Measurements from ENCODE around the gene MAST1.
"Not testable (repeated sequence)": the region's sequence is repeated elsewhere in the genome, so short reads cannot be mapped to it uniquely, and the experiment has no call there.

MAST1 gene

DNA sequence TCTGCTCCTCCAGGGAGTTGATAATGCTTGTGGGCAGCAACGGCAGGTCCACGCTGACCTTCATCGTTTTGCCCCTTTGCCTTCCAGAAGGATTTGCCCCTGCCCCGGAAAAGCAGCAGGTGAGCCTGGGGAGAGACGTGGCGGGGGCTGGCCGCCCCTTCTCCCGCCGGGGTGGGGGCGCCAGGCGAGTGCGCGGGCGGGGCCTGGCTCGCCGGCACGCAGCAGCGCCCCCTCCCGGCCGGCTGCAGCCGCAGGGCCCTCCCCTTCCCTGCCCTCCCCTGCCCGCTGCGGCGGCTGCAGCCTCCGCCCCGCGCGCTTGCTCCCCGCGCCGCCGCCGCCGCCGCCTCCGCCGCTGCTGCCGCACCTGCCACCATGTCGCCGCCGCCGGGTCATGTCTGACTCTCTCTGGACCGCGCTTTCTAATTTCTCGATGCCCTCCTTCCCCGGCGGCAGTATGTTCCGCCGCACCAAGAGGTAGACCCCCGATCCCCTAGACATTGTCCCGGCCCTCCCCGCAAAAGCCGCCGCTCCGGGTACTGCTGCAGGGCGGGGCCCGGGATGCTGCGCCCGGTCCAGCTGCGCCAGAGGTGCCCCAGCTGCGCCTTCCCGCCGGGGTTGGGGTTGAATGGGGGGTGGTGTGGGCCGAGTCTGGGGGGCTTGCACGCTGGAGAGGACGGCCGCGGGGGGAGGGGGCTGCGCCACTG lies at the start of gene MAST1:
Gene MAST1 (plus strand): TSS at position 334 of the 704 bp plus-strand sequence. CDS start 58 bp downstream, at position 392.
- DNase-seq (ENCODE audit: low read depth in 3 of 3): peak in 1 of 3 donors; percentile 58

DNA sequence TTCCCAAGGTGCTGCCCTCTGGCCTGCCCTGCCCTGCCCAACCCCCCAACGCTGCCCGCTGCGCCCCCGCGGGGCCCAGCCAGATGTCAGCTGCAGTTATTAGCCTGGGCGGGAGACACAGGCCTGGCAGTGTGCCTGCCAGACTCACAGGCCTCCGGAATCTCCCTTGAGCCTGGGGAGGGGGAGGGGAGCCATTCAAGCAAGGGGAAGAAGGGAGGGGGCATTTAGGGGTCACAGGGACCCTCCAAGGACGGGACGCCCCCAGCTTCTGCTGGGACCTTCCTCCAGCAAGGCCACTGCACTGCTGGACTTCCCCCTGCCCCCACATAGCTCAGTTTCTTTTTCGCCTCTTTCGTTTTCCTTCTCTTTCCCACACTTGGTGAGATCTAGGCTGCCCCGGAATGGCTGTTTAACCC lies 49.6 kb upstream of the MAST1 start:
- DNase-seq (ENCODE audit: low read depth in 3 of 3): no peak

DNA sequence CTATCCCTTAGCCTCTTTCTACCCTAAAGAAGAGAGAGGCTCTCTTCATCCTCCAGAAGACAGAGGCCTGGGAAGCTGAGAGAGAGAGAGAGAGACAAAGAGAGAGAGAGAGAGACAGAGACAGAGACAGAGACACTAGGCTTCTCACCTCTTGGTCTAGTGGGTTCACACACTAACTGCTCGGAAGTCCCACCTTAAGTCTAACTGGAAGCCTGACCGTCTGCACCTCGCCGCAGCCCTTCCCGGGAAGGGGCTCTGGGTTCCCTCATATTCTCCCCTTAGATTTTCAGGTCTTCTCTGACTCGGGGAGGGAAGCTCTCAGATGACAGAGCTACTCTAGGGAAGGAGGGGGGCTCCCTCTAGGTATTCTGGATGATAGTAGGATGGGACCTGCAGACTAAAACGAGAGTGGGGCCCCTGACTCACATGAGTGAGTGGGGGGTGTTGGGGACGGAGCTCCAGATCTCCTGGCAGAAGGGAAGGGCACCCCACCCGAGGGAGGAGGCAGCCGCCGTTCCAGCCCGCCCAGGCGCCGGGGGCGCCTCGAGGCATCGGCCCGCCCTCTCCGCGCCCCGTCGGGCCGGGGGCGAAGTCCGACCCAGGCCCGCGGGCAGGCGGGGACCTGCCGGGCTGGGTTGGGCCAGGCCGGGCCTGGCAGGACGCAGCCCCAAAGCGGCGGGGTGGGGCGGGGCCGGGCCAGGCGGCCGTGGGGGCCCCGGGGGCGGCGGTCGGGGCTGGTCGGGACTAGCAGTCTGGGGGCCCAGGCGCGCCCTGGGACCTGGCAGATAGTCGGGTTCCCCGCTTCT lies 49.0 kb upstream of the MAST1 start:
- no peak for DNase-seq (ENCODE audit: low read depth in 3 of 3)

DNA sequence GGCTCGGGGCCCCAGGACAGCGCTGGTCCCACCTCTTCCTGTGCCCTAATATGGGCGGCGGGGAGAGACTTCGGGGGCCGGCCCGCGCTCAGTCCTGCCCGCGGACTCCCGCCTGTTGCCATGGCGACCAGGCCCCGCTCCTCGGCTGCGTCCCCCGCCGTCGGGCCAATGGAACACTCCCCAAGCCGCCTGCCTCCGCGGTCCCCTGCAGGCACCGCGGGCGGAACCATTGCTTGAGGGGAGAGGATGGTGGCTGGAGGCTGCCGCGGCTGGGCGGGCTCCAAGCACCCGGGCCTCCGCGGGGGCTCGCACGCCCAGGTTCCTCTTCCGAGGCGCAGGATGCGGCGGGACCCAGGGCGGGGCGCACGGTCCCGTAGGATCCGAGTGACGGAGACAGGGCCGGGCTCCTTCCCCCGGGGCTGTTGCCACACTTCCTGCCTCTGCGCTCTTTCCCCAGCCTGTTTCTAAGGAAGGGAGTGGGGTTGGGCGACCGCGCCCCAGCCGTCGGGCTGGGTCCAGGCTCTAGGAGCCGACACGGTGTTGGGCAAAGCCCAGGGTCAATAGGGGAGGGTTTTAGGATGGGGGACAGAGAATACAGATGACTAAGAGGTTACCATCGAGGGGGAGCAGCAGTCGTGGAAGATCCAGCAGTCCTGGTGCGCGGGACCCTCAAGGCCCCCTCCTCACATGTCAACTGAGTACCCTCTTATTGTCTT lies 48.3 kb upstream of the MAST1 start:
- peak; percentile 94 to 97 (median 96) for DNase-seq (ENCODE audit: low read depth in 3 of 3)

DNA sequence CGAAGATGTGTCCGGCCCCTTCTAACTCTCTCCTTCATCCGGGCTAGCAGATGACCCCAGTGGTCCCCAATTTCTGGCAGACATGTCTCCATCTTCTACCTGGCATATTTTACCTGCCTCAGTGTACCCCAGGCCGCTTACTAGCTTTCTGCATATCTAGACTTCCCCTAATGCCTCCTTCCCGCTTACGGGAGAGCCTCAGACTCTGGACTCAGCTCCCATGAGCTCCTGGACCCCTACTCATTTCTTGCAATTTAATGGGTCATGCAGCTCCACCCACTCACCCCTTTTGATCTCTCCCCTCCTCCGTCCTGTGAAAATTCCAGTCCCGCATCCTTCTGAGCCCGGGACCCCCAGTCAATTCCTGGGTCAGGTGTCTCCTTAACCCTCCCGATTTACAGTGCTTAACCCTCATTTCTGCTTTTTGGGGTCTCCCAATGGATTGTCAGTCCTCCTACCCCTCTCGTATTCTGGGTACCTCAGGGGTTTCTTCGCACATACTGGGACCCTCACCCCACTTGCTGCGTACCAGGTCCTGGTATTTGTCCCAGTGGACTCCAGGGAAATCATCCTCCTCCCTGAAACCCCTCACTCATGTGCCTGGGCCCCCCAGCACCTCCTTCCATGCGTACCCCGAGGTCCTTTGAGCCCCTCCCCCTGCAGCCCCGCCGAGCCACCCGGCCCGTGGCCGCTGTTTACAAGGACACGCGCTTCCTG lies 47.5 kb upstream of the MAST1 start:
- DNase-seq (ENCODE audit: low read depth in 3 of 3): no peak

DNA sequence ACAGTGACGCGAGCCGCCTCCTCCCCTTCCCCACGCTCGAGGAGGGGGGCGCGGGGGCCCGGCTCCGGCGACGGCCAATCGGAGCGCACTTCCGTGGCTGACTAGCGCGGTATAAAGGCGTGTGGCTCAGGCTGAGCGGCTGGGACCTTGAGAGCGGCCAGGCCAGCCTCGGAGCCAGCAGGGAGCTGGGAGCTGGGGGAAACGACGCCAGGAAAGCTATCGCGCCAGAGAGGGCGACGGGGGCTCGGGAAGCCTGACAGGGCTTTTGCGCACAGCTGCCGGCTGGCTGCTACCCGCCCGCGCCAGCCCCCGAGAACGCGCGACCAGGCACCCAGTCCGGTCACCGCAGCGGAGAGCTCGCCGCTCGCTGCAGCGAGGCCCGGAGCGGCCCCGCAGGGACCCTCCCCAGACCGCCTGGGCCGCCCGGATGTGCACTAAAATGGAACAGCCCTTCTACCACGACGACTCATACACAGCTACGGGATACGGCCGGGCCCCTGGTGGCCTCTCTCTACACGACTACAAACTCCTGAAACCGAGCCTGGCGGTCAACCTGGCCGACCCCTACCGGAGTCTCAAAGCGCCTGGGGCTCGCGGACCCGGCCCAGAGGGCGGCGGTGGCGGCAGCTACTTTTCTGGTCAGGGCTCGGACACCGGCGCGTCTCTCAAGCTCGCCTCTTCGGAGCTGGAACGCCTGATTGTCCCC lies 46.8 kb upstream of the MAST1 start, which contains the start of gene JUNB:
Gene JUNB (plus strand): TSS at position 142 of the 706 bp plus-strand sequence. CDS start 286 bp downstream, at position 428.
- DNase-seq (ENCODE audit: low read depth in 3 of 3): peak; percentile 94 to 96 (median 96)

DNA sequence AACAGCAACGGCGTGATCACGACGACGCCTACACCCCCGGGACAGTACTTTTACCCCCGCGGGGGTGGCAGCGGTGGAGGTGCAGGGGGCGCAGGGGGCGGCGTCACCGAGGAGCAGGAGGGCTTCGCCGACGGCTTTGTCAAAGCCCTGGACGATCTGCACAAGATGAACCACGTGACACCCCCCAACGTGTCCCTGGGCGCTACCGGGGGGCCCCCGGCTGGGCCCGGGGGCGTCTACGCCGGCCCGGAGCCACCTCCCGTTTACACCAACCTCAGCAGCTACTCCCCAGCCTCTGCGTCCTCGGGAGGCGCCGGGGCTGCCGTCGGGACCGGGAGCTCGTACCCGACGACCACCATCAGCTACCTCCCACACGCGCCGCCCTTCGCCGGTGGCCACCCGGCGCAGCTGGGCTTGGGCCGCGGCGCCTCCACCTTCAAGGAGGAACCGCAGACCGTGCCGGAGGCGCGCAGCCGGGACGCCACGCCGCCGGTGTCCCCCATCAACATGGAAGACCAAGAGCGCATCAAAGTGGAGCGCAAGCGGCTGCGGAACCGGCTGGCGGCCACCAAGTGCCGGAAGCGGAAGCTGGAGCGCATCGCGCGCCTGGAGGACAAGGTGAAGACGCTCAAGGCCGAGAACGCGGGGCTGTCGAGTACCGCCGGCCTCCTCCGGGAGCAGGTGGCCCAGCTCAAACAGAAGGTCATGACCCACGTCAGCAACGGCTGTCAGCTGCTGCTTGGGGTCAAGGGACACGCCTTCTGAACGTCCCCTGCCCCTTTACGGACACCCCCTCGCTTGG lies 46.1 kb upstream of the MAST1 start:
- peak in 1 of 3 donors; percentile 71 for DNase-seq (ENCODE audit: low read depth in 3 of 3)

DNA sequence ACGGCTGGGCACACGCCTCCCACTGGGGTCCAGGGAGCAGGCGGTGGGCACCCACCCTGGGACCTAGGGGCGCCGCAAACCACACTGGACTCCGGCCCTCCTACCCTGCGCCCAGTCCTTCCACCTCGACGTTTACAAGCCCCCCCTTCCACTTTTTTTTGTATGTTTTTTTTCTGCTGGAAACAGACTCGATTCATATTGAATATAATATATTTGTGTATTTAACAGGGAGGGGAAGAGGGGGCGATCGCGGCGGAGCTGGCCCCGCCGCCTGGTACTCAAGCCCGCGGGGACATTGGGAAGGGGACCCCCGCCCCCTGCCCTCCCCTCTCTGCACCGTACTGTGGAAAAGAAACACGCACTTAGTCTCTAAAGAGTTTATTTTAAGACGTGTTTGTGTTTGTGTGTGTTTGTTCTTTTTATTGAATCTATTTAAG lies 45.4 kb upstream of the MAST1 start:
- no peak for DNase-seq (ENCODE audit: low read depth in 3 of 3)

DNA sequence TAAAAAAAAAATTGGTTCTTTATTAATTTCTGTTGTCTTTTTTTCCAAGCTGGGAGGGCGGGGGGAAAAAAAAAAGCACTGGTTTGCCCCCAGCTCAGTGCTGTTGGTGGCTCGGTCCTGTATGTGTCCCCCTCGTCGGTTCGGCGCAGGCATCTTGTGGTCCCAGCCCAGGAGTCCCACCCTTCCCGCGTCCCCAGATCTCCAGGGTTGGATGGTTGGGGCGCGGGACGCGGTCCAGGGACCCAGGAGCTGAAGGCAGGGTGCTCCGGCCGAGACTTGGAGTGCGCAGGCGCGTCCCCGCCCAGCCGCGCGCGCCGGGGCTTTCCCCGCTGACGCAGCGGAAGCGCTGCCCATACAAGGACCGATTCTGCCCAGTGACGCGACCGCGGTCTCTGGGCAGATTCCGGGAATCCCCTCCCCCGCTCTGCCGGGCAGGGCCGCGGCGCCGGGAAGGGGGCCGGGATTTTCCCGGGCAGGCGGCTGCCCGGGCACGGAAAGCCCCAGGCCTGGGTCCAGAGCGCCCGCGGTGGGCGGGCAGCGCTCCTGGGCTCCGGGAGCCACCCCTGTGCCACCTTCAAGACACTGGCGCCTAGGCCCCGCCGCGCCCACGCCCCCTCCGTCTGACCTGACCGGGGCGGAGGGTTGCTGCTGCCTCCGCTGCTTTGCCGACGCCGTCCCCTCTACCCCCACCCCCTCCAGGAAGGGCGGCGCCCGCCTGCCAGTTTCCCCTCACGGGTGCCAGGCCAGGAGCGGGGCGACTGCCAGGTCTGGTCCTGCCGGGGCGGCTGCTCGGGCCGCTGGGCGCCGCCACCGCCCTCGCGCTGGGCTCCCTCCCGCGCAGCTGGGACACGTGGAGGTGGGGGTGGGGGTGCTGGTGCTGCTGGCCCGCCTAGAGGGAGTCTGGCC lies 44.8 kb upstream of the MAST1 start:
- peak; percentile 86 to 92 (median 87) for DNase-seq (ENCODE audit: low read depth in 3 of 3)

DNA sequence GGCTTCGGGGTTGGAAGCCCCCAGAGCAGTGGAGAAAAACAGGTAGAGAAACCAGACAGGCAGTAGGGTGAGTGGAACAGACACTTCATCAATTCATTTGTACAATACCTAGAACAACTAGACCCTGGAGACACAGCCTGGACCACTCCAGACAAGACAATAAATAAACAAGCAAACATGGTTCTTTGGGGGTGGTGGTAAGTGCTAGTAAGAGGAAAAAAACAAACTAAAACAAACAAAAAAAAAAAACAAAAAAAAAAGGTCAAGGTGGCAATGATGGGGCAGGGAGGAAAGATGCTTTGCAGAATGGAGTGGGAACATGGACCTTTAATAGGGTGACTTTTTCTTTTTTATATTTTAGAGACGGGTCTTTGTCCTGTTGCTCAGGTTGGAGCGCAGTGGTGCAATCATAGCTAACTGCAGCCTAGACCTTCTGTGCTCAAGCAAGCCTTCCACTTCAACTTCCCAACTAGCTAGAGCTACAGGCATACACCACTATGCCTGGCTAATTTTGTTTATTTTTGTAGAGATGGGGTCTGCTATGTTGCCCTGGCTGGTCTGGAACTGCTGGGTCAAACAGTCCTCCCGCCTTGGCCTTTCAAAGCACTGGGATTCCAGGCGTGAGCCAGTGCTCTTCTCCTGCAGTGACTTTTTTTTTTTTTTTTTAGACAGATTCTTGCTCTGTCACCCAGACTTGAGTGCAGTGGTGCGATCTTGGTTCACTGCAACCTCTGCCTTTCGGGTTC lies 43.9 kb upstream of the MAST1 start:
- no peak for DNase-seq (ENCODE audit: low read depth in 3 of 3)

DNA sequence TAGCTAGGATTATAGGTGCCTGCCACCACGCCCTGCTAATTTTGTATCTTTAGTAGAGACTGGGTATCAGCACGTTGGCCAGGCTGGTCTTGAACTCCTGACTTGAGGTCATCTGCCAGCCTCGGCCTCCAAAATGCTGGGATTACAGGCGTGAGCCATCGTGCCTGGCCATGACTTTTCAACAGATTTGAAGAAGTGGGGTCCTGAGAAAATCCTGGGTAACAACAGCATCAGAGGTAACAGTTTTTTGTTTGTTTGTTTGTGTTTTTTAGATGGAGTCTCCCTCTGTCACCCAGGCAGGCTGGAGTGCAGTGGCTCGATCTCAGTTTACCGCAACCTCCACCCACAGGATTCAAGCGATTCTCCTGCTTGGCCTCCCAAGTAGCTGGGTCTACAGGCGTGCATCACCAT lies 43.3 kb upstream of the MAST1 start:
- DNase-seq (ENCODE audit: low read depth in 3 of 3): no peak

DNA sequence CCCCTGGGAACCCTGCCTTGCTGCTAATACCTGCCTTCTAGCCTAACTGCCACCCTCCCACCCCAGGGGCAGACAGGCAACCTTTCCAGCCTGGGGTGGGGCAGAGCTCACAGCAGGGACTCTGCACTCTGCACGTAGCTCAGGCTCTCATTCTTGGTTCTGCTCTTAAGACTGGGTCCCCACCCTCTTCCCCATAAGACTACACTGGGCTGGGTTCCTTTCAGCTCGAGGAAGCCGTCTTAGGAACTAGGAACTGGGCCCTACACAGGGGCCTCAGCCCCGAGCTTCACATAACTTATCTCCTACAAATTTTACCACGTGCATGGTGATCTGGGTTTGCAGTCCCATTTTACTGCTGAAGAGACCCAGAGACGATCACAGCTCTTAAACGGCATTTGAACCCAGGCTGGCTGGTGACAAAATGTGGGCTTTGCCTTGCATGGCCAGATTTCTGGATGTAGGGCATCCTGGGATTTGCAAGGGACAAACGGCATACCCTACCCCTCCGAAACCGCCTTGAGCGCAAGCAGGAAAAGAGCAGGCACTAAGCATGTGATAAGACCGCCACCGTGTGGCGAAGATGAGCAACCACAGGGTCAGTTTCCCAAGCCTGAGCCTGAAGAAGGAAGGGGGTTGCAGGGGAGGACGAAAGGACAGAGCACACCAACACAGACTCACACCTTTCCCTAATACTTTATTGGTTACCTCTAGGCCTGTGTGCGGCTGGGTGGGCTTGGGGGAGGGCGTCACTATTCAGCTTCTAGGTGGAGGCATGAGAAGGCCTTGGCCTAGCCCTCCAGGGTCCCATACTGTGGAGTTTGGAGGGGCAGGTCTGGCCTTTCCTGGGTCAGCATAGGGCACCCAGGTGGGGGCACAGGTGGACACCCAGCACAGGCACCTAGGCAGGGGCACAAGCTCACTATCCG lies 41.9 kb upstream of the MAST1 start:
- DNase-seq (ENCODE audit: low read depth in 3 of 3): no peak

DNA sequence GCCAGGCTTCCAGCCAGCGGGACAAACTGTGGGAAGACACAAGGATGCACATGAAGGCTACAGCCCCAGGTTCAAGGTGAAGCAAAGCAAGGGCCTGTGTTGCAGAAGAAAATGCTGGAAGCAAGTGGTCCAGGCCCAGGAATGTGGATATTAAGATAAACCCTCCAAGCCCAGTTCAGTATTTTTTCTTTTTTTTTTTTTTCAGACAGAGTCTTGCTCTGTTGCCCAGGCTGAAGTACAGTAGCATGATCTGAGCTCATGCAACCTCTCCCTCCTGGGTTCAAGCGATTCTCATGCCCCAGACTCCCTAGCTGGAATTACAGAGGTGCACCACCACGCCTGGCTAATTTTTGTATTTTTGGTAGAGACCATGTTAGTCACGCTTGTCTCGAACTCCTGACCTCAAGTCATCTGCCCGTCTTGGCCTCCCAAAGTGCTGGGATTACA lies 41.2 kb upstream of the MAST1 start:
- DNase-seq (ENCODE audit: low read depth in 3 of 3): no peak

DNA sequence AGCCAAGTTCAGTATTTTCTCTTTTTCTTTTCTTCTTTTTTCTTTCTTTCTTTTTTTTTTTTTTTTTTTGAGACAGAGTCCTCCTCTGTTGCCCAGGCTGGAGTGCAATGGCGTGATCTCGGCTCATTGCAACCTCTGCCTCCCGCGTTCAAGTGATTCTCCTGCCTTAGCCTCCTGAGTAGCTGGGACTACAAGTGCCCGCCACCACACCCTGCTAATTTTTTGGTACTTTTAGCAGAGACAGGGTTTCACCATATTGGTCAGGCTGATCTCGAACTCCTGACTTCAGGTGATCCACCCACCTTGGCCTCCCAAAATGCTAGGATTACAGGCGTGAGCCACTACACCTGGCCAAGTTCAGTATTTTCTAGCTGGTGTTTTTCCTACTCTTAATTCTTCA lies 40.7 kb upstream of the MAST1 start:
- DNase-seq (ENCODE audit: low read depth in 3 of 3): not testable (repeated sequence)

DNA sequence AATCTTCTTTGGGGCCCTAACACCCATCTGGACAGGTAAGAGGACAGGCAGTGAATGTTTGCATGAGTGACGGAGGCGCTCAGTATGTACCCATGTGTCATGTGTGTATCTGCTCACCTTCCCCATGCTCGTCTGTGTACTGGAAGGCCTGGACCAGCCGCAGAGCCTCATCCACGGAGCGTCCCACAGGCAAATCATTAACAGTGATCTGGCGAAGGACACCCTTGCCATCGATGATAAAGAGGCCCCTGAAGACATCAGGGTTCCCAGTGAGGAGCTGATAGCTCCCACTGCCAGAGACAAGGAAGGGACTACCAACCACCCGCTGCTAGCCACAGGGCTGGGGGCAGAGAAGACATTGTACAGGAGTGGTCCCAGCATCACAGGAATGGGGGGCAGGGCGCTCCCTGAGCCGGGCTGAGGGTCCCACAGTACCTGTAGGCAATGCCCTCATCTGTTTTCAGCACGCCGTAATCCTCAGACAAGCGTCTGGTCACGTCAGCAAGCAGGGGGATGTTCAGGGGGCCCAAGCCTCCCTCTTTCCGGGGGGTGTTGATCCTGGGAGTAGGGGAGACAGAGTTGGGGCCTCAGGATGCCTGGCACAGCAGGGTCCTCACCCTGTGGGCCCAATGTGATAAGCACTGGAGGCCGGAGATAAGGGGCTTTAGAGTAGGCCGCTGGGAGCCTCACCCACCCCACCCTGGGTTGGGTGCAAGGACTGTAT lies 38.4 kb upstream of the MAST1 start:
- DNase-seq (ENCODE audit: low read depth in 3 of 3): no peak

DNA sequence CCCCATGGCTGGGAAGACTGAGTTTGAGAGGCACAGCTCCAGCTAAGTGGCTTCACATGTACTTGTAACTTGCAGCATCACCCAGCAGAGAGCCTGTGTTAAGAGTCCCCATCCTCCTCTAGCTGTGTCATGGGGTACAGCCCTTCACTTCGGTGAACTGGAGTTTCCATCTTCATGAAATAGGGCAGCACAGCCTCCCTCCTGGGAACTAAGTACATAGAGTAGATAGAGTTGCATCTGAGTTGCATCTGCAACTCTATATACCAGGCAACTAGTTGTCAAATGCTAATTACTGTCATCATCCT lies 37.9 kb upstream of the MAST1 start:
- DNase-seq (ENCODE audit: low read depth in 3 of 3): no peak

Measured in stimulated activated CD4-positive, alpha-beta T cell treated with anti-CD3 and anti-CD28 coated beads, TNF-alpha, amount 100 ng/mL, for 48 hours (primary cell).